Left lung (tissue), 10 donors: ENCODE measurements around the gene COL21A1. TPM values are rescaled to one million over a fixed set of nuclear protein-coding genes. Genes with fewer than 3 reads are reported as not detected.
"Not testable (repeated sequence)": the region's sequence is repeated elsewhere in the genome, so short reads cannot be mapped to it uniquely, and the experiment has no call there.

ENCODE experiments used
- ATAC-seq: fragments of 200-7000 bp; cut with Tn5 transposase; one replicate; pipeline ENCODE4 v1.9.1; 2020; ENCODE audit warnings: moderate library complexity
- DNase-seq, 4 donors: peaks; one replicate each; pipeline ENCODE4 v3.0.0-alpha.2; 2013 to 2020
- H3K27ac ChIP-seq, 2 donors: fragments of 200-600 bp; sonication (generic) in 1 of 2; one replicate each; pipeline versions ENCODE4 v1.5.0 to v1.8.0; 2020 to 2021
- H3K27me3 ChIP-seq, 2 donors: fragments of 200-600 bp; sonication (generic) in 1 of 2; one replicate each; pipeline versions ENCODE4 v1.5.0 to v1.8.0; 2020 to 2021
- H3K36me3 ChIP-seq, 2 donors: fragments of 200-600 bp; sonication (generic) in 1 of 2; one replicate each; pipeline versions ENCODE4 v1.5.0 to v1.8.0; 2020 to 2021
- H3K4me1 ChIP-seq, 2 donors: fragments of 200-600 bp; one replicate each; pipeline ENCODE4 v1.8.0; 2021
- H3K4me3 ChIP-seq, 2 donors: fragments of 200-600 bp; sonication (generic) in 1 of 2; one replicate each; pipeline versions ENCODE4 v1.5.0 to v1.8.0; 2020 to 2021; ENCODE audit warnings: mild to moderate bottlenecking in 1 of 2
- H3K9me3 ChIP-seq, 2 donors: fragments of 200-600 bp; sonication (generic) in 1 of 2; one replicate each; pipeline versions ENCODE4 v1.5.0 to v1.8.0; 2020 to 2021
- intact Hi-C, 2 donors: fragments of 100-400 bp; cut with DNase I; formaldehyde crosslinking; loops; one replicate each; pipeline versions ENCODE4 v1.11.2 to v1.14.2; 2022
- polyA plus RNA-seq, 6 donors: library from polyadenylated mRNA; unstranded; fragments of 120-200 nt; gene quantifications; one replicate each; pipeline ENCODE4 v1.2.1, GENCODE V29; 2013; ENCODE audit not compliant: insufficient read length in 6 of 6
- total RNA-seq, 2 donors: library from RNA; stranded (reverse); fragmentation: NEBNext Ultra II Directional; extraction: Animal tissue kit (Norgen Biotek cat#: 25700); gene quantifications; one replicate each; pipeline ENCODE4 v1.2.1, GENCODE V29; 2021
- TF ChIP-seq, protein P1 (sequence below), 2 donors: fragments of 200-600 bp; sonication (generic) in 1 of 2; IDR thresholded peaks; one replicate each; pipeline versions ENCODE4 v1.5.0 to v1.8.0; 2021; ENCODE audit warnings: antibody characterized with exemption in 2 of 2
- donor health status: DM: no; HTN: yes; CAD: no.
- donor health status: DM: no; HTN: no; CAD: no.

COL21A1 gene
- total and polyA plus RNA-seq, 8 donors, result 6.6 to 190 (median 151) TPM

DNA sequence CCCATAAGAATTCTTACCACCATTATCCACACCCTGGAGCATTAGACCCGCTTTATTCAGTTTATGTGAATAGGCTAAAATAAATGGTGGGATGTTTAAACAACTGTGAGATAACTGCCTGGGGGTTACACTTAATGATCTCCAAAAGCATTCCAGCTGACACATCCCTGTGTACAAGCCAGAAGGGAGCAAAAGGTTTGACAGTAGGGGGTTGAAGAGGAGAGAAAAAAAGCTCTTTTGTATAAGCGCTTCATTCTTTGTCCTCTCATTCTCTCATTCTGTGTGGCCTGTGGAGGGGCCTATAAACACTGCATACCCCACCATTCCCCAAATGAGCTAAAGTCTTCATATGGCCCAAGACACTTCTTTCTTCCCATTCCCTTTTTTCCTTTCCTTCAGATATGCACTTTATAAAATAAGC, 30.8 kb upstream of the COL21A1 start:
- Histone ChIP-seq H3K36me3 (no peaks in the 10 kb centered on the region), H3K9me3 (peaks cover 0 to 4% of the 10 kb centered on the region in 2 donors), H3K27ac (no peak overlapping the region), H3K27me3 (no peaks in the 10 kb centered on the region), H3K4me3 (no peak overlapping the region), H3K4me1 (no peaks in the 10 kb centered on the region)
- ATAC-seq (no peak), DNase-seq (peak in 1 of 4 donors; percentile 30)
- TF ChIP-seq, protein P1, sequence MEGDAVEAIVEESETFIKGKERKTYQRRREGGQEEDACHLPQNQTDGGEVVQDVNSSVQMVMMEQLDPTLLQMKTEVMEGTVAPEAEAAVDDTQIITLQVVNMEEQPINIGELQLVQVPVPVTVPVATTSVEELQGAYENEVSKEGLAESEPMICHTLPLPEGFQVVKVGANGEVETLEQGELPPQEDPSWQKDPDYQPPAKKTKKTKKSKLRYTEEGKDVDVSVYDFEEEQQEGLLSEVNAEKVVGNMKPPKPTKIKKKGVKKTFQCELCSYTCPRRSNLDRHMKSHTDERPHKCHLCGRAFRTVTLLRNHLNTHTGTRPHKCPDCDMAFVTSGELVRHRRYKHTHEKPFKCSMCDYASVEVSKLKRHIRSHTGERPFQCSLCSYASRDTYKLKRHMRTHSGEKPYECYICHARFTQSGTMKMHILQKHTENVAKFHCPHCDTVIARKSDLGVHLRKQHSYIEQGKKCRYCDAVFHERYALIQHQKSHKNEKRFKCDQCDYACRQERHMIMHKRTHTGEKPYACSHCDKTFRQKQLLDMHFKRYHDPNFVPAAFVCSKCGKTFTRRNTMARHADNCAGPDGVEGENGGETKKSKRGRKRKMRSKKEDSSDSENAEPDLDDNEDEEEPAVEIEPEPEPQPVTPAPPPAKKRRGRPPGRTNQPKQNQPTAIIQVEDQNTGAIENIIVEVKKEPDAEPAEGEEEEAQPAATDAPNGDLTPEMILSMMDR (IDR thresholded peaks at IDR 0.05), result no peak
- intact Hi-C loops, result no loop called here

DNA sequence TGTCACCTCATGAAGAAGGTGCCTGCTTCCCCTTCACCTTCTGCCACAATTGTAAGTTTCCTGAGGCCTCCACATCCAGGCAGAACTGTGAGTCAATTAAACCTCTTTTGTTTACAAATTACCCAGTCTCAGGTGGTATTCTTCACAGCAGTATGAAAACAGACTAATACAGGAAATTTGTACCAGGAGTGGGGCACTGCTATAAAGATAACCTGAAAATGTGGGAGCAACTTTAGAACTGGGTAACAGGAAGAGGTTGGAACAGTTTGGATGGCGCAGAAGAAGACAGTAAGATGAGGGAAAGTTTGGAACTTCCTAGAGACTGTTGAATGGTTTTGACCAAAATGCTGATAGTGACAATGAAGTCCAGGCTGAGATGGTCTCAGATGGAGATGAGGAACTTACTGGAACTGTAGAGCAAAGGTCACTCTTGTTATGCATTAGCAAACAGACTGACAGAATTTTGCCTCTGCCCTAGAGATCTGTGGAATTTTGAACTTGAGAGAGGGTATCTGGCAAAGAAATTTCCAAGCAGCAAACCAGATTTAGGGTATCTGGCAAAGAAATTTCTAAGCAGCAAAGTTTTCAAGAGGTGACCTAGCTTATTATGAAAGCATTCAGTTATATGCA, 23.5 kb upstream of the COL21A1 start:
- intact Hi-C loops, result no loop called here
- Histone ChIP-seq H3K4me1 (no peaks in the 10 kb centered on the region), H3K27me3 (no peaks in the 10 kb centered on the region), H3K4me3 (no peak overlapping the region), H3K27ac (no peak overlapping the region), H3K9me3 (peaks cover 0 to 39% of the 10 kb centered on the region in 2 donors), H3K36me3 (no peaks in the 10 kb centered on the region)
- no peak for DNase-seq
- ATAC-seq, result no peak
- TF ChIP-seq, protein P1 (IDR thresholded peaks at IDR 0.05), result no peak

DNA sequence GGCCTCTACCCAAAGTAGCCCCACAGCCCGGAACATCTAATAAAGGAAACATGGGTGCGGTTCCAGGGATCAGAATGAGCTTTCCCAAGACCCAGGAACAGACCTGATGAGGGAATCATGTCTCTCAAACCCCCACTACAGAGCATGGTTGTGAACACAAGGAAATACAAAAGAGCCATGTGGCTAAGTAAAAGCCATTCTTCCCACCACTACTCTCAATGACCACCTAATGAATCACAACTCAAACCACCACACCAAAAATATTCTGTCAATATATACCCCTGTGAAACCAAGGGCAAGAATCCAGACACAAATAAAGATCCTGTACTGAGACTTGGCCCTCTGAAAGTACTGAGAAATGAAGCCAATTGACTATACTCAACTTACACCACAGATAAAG, 20.9 kb upstream of the COL21A1 start:
- Histone ChIP-seq H3K9me3 (peaks cover 0 to 36% of the 10 kb centered on the region in 2 donors), H3K36me3 (no peaks in the 10 kb centered on the region), H3K27me3 (no peaks in the 10 kb centered on the region), H3K4me1 (no peaks in the 10 kb centered on the region), H3K4me3 (no peak overlapping the region), H3K27ac (no peak overlapping the region)
- ATAC-seq (no peak), DNase-seq (no peak)
- intact Hi-C loops, result no loop called here
- TF ChIP-seq, protein P1 (IDR thresholded peaks at IDR 0.05), result no peak

DNA sequence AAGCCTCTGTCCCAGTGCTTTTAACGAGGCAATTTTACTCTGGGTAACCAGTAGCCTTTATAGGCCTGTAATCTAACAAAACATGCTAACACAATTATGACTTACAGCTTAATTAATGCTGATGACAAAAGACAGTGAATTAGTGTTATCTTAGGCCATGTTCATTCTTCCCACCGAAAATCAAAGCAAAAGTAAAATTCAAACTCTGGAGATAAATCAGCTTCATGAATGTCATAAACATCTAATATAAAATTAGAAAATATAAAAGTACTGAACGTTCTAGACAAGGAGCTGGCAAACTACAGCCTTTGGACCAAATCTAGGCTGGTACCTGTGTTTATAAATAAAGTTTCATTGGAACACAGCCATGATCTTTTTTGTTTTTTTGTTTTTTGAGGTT, 18.6 kb upstream of the COL21A1 start:
- TF ChIP-seq, protein P1 (IDR thresholded peaks at IDR 0.05), result no peak
- Histone ChIP-seq H3K4me3 (no peak overlapping the region), H3K4me1 (no peaks in the 10 kb centered on the region), H3K27ac (no peak overlapping the region), H3K9me3 (peaks cover 0 to 25% of the 10 kb centered on the region in 2 donors), H3K36me3 (no peaks in the 10 kb centered on the region), H3K27me3 (no peaks in the 10 kb centered on the region)
- DNase-seq (no peak), ATAC-seq (no peak)
- intact Hi-C loops, result no loop called here

DNA sequence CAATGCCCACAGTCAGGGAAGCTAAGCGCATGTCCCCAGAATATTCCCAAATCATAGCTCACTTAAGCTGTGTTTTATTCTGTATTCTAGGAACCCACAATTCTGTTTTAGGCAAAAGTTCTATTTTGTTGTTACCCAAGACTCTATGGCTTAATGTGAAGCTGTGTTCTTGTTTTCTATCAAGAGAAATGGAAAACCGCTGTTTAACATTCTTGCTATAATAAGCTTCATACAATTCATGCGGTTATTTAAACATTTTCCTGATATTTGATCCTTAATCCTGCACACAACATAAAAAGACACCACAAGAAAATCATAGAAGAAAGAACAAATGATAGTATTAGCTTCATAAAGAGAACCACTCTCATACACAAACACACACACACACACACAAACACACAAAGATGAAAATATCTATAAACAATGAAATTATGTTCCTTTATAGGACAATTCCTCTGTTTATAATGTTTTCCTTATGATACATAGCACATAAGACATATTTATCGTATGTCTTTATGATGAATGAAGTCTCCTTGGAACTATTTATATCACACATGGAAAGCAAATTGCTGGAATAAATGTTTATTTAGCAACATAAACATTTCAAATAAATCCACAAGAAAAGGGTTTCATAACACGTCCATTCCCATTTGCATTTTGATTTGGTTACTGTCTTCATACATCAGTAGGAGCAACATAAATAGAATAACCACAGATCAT, 16.4 kb upstream of the COL21A1 start:
- no peaks in the 10 kb centered on the region for H3K4me1 ChIP-seq
- H3K4me3 ChIP-seq, result no peak overlapping the region
- peaks cover 0 to 8% of the 10 kb centered on the region in 2 donors for H3K9me3 ChIP-seq
- H3K36me3 ChIP-seq, result no peaks in the 10 kb centered on the region
- intact Hi-C loops, result no loop called here
- peak in 2 of 4 donors; percentile 25 to 33 for DNase-seq
- no peak overlapping the region for H3K27ac ChIP-seq
- no peaks in the 10 kb centered on the region for H3K27me3 ChIP-seq
- no peak for ATAC-seq
- TF ChIP-seq, protein P1 (IDR thresholded peaks at IDR 0.05), result no peak

DNA sequence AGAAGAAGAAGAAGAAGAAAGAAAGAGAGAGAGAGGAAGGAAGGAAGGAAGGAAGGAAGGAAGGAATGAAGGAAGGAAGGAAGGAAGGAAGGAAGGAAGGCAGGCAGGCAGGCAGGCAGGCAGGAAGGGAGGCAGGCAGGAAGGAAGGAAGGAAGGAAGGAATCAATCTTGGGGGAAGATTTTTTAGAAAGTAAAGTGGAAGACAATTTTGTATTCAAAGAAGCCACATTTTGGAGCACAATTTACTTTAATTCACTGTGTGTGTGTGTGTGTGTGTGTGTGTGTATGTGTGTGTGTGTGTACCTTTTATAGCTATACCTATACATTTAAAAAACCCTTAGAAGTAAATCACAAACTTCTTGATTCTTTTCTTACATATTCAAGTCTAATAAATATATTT, 13.2 kb upstream of the COL21A1 start:
- H3K4me3 ChIP-seq, intact Hi-C loops, DNase-seq, H3K9me3 ChIP-seq, H3K4me1 ChIP-seq, ATAC-seq, H3K27me3 ChIP-seq, H3K27ac ChIP-seq, H3K36me3 ChIP-seq: not testable (repeated sequence)
